ENCODE measurements around the gene NCOA6. TPM values are rescaled to one million over a fixed set of nuclear protein-coding genes. Genes with fewer than 3 reads are reported as not detected.

NCOA6 gene
- total and polyA plus RNA-seq, 2 of the 4 experiments (the other 2 are of a cell fraction) = 3.6 to 13.1 TPM

GRCh38 chr20:34859826-34860545 is 34.5 kb upstream of the NCOA6 start:
- no peak overlapping the region for H3K4me2 ChIP-seq (ENCODE audit: low read depth, low read length)
- H2BK120ac ChIP-seq (ENCODE audit: low read depth, low read length) = no peak overlapping the region
- no peak overlapping the region for H3K23ac ChIP-seq (ENCODE audit: low read depth, low read length)
- H2AFZ ChIP-seq (replicated peaks; ENCODE audit: low read length, poor library complexity) = no peak overlapping the region
- H3K79me1 ChIP-seq (ENCODE audit: low read depth in 1 of 2, low read length in 2 of 2) = peaks cover 3 to 4% of the 10 kb centered on the region in 2 experiments; a peak in 2 of 4 replicates
- H4K5ac ChIP-seq (ENCODE audit: low read depth, low read length) = no peak overlapping the region
- H3K9me1 ChIP-seq (ENCODE audit: insufficient read depth, low read length) = peaks cover 5% of the 10 kb centered on the region; the same call in 1 of the 2 replicates
- no peak overlapping the region for H4K8ac ChIP-seq (ENCODE audit: low read depth in 2 of 2, low read length in 2 of 2)
- no peak for ATAC-seq (ENCODE audit: low read depth)
- no peaks in the 10 kb centered on the region for H3K4me1 ChIP-seq (ENCODE audit: control insufficient read depth, insufficient read depth, low read length)
- in situ Hi-C loops (cut with MboI; ENCODE audit: low sequenced_read_pairs) = loop anchor here (25.0 kb wide), 1 partner anchor 402 kb away; no protein-coding TSS in a partner anchor
- H4K20me1 ChIP-seq (ENCODE audit: insufficient read depth, low read length) = no peaks in the 10 kb centered on the region; the same call in 1 of the 2 replicates
- TF ChIP-seq, protein P1, sequence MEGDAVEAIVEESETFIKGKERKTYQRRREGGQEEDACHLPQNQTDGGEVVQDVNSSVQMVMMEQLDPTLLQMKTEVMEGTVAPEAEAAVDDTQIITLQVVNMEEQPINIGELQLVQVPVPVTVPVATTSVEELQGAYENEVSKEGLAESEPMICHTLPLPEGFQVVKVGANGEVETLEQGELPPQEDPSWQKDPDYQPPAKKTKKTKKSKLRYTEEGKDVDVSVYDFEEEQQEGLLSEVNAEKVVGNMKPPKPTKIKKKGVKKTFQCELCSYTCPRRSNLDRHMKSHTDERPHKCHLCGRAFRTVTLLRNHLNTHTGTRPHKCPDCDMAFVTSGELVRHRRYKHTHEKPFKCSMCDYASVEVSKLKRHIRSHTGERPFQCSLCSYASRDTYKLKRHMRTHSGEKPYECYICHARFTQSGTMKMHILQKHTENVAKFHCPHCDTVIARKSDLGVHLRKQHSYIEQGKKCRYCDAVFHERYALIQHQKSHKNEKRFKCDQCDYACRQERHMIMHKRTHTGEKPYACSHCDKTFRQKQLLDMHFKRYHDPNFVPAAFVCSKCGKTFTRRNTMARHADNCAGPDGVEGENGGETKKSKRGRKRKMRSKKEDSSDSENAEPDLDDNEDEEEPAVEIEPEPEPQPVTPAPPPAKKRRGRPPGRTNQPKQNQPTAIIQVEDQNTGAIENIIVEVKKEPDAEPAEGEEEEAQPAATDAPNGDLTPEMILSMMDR (conservative IDR thresholded peaks at IDR 0.05; ENCODE audit: low read depth, low read length) = no peak
- TF ChIP-seq RFX5 (IDR thresholded peaks at IDR 0.05; ENCODE audit: low read depth, low read length) (no peak), CHD1 (IDR thresholded peaks at IDR 0.05; ENCODE audit: low read depth, low read length) (no peak), MAFK (IDR thresholded peaks at IDR 0.05; ENCODE audit: low read depth, low read length) (no peak), MAZ (IDR thresholded peaks at IDR 0.05; ENCODE audit: borderline replicate concordance, low read depth, low read length) (no peak), CEBPB (IDR thresholded peaks at IDR 0.05; ENCODE audit: low read depth, low read length) (no peak), FOS (IDR thresholded peaks at IDR 0.05; ENCODE audit: low read depth, low read length) (no peak), POLR2A (IDR thresholded peaks at IDR 0.05; ENCODE audit: low read depth, low read length) (no peak), BHLHE40 (IDR thresholded peaks at IDR 0.05; ENCODE audit: low read depth, low read length) (no peak), SMC3 (IDR thresholded peaks at IDR 0.05; ENCODE audit: low read depth, low read length) (no peak), MXI1 (IDR thresholded peaks at IDR 0.05; ENCODE audit: borderline replicate concordance, low read depth, low read length) (no peak), NFE2L2 (IDR thresholded peaks at IDR 0.05; ENCODE audit: low read depth, low read length) (no peak), RCOR1 (IDR thresholded peaks at IDR 0.05; ENCODE audit: insufficient replicate concordance, low read length) (no peak), RAD21 (IDR thresholded peaks at IDR 0.05; ENCODE audit: low read length) (no peak)
- TF ChIP-seq, protein P2, sequence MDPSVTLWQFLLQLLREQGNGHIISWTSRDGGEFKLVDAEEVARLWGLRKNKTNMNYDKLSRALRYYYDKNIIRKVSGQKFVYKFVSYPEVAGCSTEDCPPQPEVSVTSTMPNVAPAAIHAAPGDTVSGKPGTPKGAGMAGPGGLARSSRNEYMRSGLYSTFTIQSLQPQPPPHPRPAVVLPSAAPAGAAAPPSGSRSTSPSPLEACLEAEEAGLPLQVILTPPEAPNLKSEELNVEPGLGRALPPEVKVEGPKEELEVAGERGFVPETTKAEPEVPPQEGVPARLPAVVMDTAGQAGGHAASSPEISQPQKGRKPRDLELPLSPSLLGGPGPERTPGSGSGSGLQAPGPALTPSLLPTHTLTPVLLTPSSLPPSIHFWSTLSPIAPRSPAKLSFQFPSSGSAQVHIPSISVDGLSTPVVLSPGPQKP (IDR thresholded peaks at IDR 0.05; ENCODE audit: borderline replicate concordance, low read depth, low read length) = no peak
- TF ChIP-seq, protein P3, sequence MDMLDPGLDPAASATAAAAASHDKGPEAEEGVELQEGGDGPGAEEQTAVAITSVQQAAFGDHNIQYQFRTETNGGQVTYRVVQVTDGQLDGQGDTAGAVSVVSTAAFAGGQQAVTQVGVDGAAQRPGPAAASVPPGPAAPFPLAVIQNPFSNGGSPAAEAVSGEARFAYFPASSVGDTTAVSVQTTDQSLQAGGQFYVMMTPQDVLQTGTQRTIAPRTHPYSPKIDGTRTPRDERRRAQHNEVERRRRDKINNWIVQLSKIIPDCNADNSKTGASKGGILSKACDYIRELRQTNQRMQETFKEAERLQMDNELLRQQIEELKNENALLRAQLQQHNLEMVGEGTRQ (IDR thresholded peaks at IDR 0.05; ENCODE audit: low read depth, low read length) = no peak
- intact Hi-C loops (cut with micrococcal nuclease) = no loop called here
- H2AK5ac ChIP-seq (ENCODE audit: low read depth, low read length) = no peak overlapping the region
- no peak overlapping the region for H3K4ac ChIP-seq (ENCODE audit: low read depth, low read length)
- no TSS peak for BruUV-seq (replicated peaks)
- peaks cover 35% of the 10 kb centered on the region for H3K36me3 ChIP-seq (ENCODE audit: control insufficient read depth, insufficient read depth, low read length)
- no peak overlapping the region for H2BK5ac ChIP-seq (ENCODE audit: low read depth, low read length, poor library complexity, severe bottlenecking)
- H4K91ac ChIP-seq (ENCODE audit: insufficient read depth, low read depth, low read length) = no peak overlapping the region
- no peak overlapping the region for H3K27ac ChIP-seq (ENCODE audit: insufficient read depth, low read length)
- POLR2A ChIA-PET (ENCODE audit: unreplicated experiment) = no interaction called here
- DNase-seq = no peak
- CTCF ChIA-PET = no interaction called here
- no peak overlapping the region for H2BK15ac ChIP-seq (ENCODE audit: low read depth, low read length)
- no peaks in the 10 kb centered on the region for H3K9me3 ChIP-seq (ENCODE audit: control insufficient read depth, insufficient read depth, low read length)
- no peak overlapping the region for H3K14ac ChIP-seq (replicated peaks; ENCODE audit: low read depth, low read length)
- WGBS, 2 experiments (ENCODE audit: extremely low coverage in 2 of 2, insufficient read length in 1 of 2) = no CpG with 5 or more reads among the region's 9 CpGs
- no peak overlapping the region for H3K4me3 ChIP-seq (ENCODE audit: insufficient read depth, low read depth, low read length)
- no peak overlapping the region for H3K56ac ChIP-seq (ENCODE audit: extremely low read depth, insufficient read depth, low read length)
- dilution Hi-C loops (cut with HindIII; ENCODE audit: low sequenced_read_pairs, unreplicated experiment) = no loop called here
- H3K9ac ChIP-seq (ENCODE audit: low read depth, low read length) = no peak overlapping the region
- H3K18ac ChIP-seq (ENCODE audit: low read depth, low read length) = no peak overlapping the region
- no peaks in the 10 kb centered on the region for H3K27me3 ChIP-seq (ENCODE audit: control insufficient read depth, insufficient read depth, low read length)
- no peak overlapping the region for H2BK20ac ChIP-seq (ENCODE audit: low read depth, low read length)
- H2AK9ac ChIP-seq (replicated peaks; ENCODE audit: low read depth, low read length, poor library complexity) = no peak overlapping the region
